Measurements from ENCODE around the gene NLGN4X. TPM values are rescaled to one million over a fixed set of nuclear protein-coding genes. Genes with fewer than 3 reads are reported as not detected.

Gene NLGN4X
- total RNA-seq, 4 donors from 2014 or later = 1.7 to 8.2 (median 4.8) TPM

- Histone ChIP-seq H3K4me3 (no peak overlapping the region), H3K36me3 (no peaks in the 10 kb centered on the region), H3K27me3 (no peaks in the 10 kb centered on the region), H3K27ac (replicated peaks in 1 of 4) (no peak overlapping the region), H3K9me3 (no peaks in the 10 kb centered on the region), H3K4me1 (no peaks in the 10 kb centered on the region)
- TF ChIP-seq POLR2AphosphoS5 (IDR thresholded peaks at IDR 0.05) (no peak), EP300 (IDR thresholded peaks at IDR 0.05) (no peak), CTCF (IDR thresholded peaks at IDR 0.05) (no peak), POLR2A (IDR thresholded peaks at IDR 0.05; ENCODE audit: low read depth) (no peak)
- intact Hi-C loops (cut with DNase I) = no loop called here
- DNase-seq (ENCODE audit: extremely low spot score) = no peak
These were observed 257.4 kb downstream of the NLGN4X start for GRCh38 chrX:5971300-5971699.

- no peak for TF ChIP-seq POLR2AphosphoS5 (IDR thresholded peaks at IDR 0.05)
- no peak for TF ChIP-seq CTCF (IDR thresholded peaks at IDR 0.05)
- no peak for TF ChIP-seq POLR2A (IDR thresholded peaks at IDR 0.05; ENCODE audit: low read depth)
- TF ChIP-seq EP300 (IDR thresholded peaks at IDR 0.05) = no peak
- H3K4me1 ChIP-seq = no peaks in the 10 kb centered on the region
- no peaks in the 10 kb centered on the region for H3K27me3 ChIP-seq
- intact Hi-C loops (cut with DNase I) = no loop called here
- DNase-seq (ENCODE audit: extremely low spot score) = no peak
- H3K36me3 ChIP-seq = no peaks in the 10 kb centered on the region
- H3K9me3 ChIP-seq = no peaks in the 10 kb centered on the region
- no peak overlapping the region for H3K4me3 ChIP-seq
- H3K27ac ChIP-seq (replicated peaks in 1 of 4) = no peak overlapping the region
- WGBS = 95% methylated on average over 3 of the region's 3 CpGs
These were observed 263.3 kb downstream of the NLGN4X start for GRCh38 chrX:5965406-5965805.

- Histone ChIP-seq H3K4me1 (no peaks in the 10 kb centered on the region), H3K9me3 (no peaks in the 10 kb centered on the region), H3K36me3 (no peaks in the 10 kb centered on the region), H3K4me3 (no peak overlapping the region), H3K27ac (replicated peaks in 1 of 4) (no peak overlapping the region), H3K27me3 (no peaks in the 10 kb centered on the region)
- 78% methylated on average over 2 of the region's 2 CpGs for WGBS
- TF ChIP-seq CTCF (IDR thresholded peaks at IDR 0.05) (no peak), EP300 (IDR thresholded peaks at IDR 0.05) (no peak), POLR2AphosphoS5 (IDR thresholded peaks at IDR 0.05) (no peak), POLR2A (IDR thresholded peaks at IDR 0.05; ENCODE audit: low read depth) (no peak)
- intact Hi-C loops (cut with DNase I) = no loop called here
- no peak for DNase-seq (ENCODE audit: extremely low spot score)
These were observed 269.4 kb downstream of the NLGN4X start for GRCh38 chrX:5959286-5959685.

GRCh38 chrX:5958523-5958922 lies 270.1 kb downstream of the NLGN4X start:
- H3K36me3 ChIP-seq = no peaks in the 10 kb centered on the region
- TF ChIP-seq EP300 (IDR thresholded peaks at IDR 0.05) (no peak), POLR2A (IDR thresholded peaks at IDR 0.05; ENCODE audit: low read depth) (no peak)
- no peak overlapping the region for H3K4me3 ChIP-seq
- no peak overlapping the region for H3K27ac ChIP-seq (replicated peaks in 1 of 4)
- H3K27me3 ChIP-seq = no peaks in the 10 kb centered on the region
- no peaks in the 10 kb centered on the region for H3K9me3 ChIP-seq
- intact Hi-C loops (cut with DNase I) = no loop called here
- 84% methylated on average over 2 of the region's 2 CpGs for WGBS
- DNase-seq (ENCODE audit: extremely low spot score) = no peak
- H3K4me1 ChIP-seq = no peaks in the 10 kb centered on the region

- Histone ChIP-seq H3K36me3 (no peaks in the 10 kb centered on the region), H3K4me3 (no peak overlapping the region), H3K4me1 (no peaks in the 10 kb centered on the region), H3K27me3 (no peaks in the 10 kb centered on the region), H3K9me3 (no peaks in the 10 kb centered on the region), H3K27ac (replicated peaks in 1 of 4) (no peak overlapping the region)
- intact Hi-C loops (cut with DNase I) = no loop called here
- DNase-seq (ENCODE audit: extremely low spot score) = no peak
- WGBS = 69% methylated on average over 3 of the region's 3 CpGs
- TF ChIP-seq POLR2AphosphoS5 (IDR thresholded peaks at IDR 0.05) (no peak), POLR2A (IDR thresholded peaks at IDR 0.05; ENCODE audit: low read depth) (no peak)
These were observed 271.2 kb downstream of the NLGN4X start for GRCh38 chrX:5957506-5957905.

GRCh38 chrX:5936438-5936837 lies 292.2 kb downstream of the NLGN4X start:
- DNase-seq (ENCODE audit: extremely low spot score) = no peak
- no peaks in the 10 kb centered on the region for H3K9me3 ChIP-seq
- H3K27ac ChIP-seq (replicated peaks in 1 of 4) = no peak overlapping the region
- H3K36me3 ChIP-seq = no peaks in the 10 kb centered on the region
- 31% methylated on average over 6 of the region's 6 CpGs for WGBS
- TF ChIP-seq CTCF (IDR thresholded peaks at IDR 0.05) = no peak
- no peak overlapping the region for H3K4me3 ChIP-seq
- no peaks in the 10 kb centered on the region for H3K4me1 ChIP-seq
- intact Hi-C loops (cut with DNase I) = no loop called here
- no peaks in the 10 kb centered on the region for H3K27me3 ChIP-seq
